Hair follicular keratinocyte (primary cell): Measurements from ENCODE around the gene WNT1. TPM values are rescaled to one million over a fixed set of nuclear protein-coding genes. Genes with fewer than 3 reads are reported as not detected.

Experiments
- total RNA-seq: library from RNA; depleted of rRNA; stranded (reverse); fragments of >200 nt; gene quantifications from 2 replicates; pipeline ENCODE4 v1.2.3, GENCODE V29; 2015

The WNT1 gene
- total RNA-seq: not detected in 2 replicates

GRCh38 chr12:48978291-48978740 lies at the start of gene WNT1:
TSS of gene WNT1 (plus strand) at chr12:48978322. CDS start at chr12:48978651, 329 bp downstream.

GRCh38 chr12:48957141-48958048 lies 20.7 kb upstream of the WNT1 start, which contains the start of gene ARF3:
TSS of gene ARF3 (minus strand) at chr12:48957487. CDS start at chr12:48941095, 16,392 bp downstream.

GRCh38 chr12:48999371-49000131 lies 21.4 kb downstream of the WNT1 start, which contains the start of gene DDN:
TSS of gene DDN (minus strand) at chr12:48999375. CDS start at chr12:48999287, 88 bp downstream.

GRCh38 chr12:49018261-49019119 lies 40.4 kb downstream of the WNT1 start, which contains the start of gene PRKAG1:
TSS of gene PRKAG1 (minus strand) at chr12:49018776. CDS start at chr12:49018740, 36 bp downstream.

Other genes with a start within 250 kb of the WNT1 start
- gene ADCY6, start 189.2 kb upstream of the WNT1 start, total RNA-seq: 5.7 and 11.2 TPM in 2 replicates
- gene CACNB3, start 159.8 kb upstream of the WNT1 start, total RNA-seq: 10.6 and 10.9 TPM in 2 replicates
- gene DDX23, start 126.2 kb upstream of the WNT1 start, total RNA-seq: 41.8 and 56.9 TPM in 2 replicates
- gene RND1, start 112.5 kb upstream of the WNT1 start, total RNA-seq: 0.16 TPM in 1 of 2 replicates, not detected in the other
- gene FKBP11, start 52.8 kb upstream of the WNT1 start, total RNA-seq: 47.0 and 51.9 TPM in 2 replicates
- 83.3 and 95.3 TPM in 2 replicates for gene ARF3, start 20.8 kb upstream of the WNT1 start, total RNA-seq
- gene WNT10B, start 6.6 kb upstream of the WNT1 start, total RNA-seq: 0.08 TPM in 2 replicates
- 0.19 and 0.23 TPM in 2 replicates for gene DDN, start 21.1 kb downstream of the WNT1 start, total RNA-seq
- 79.3 and 94.0 TPM in 2 replicates for gene PRKAG1, start 40.5 kb downstream of the WNT1 start, total RNA-seq
- 18.2 and 18.6 TPM in 2 replicates for gene KMT2D, start 82.5 kb downstream of the WNT1 start, total RNA-seq
- 2.1 and 3.9 TPM in 2 replicates for gene RHEBL1, start 91.7 kb downstream of the WNT1 start, total RNA-seq
- not detected in 2 replicates for gene DHH, start 116.5 kb downstream of the WNT1 start, total RNA-seq
- gene LMBR1L, start 132.5 kb downstream of the WNT1 start, total RNA-seq: 10.8 and 25.9 TPM in 2 replicates
- 1,252 and 3,423 TPM in 2 replicates for gene TUBA1B, start 153.1 kb downstream of the WNT1 start, total RNA-seq
- 80.7 and 95.5 TPM in 2 replicates for gene TUBA1A, start 210.8 kb downstream of the WNT1 start, total RNA-seq